Measurements from ENCODE around the gene SERPINE2.

DNA sequence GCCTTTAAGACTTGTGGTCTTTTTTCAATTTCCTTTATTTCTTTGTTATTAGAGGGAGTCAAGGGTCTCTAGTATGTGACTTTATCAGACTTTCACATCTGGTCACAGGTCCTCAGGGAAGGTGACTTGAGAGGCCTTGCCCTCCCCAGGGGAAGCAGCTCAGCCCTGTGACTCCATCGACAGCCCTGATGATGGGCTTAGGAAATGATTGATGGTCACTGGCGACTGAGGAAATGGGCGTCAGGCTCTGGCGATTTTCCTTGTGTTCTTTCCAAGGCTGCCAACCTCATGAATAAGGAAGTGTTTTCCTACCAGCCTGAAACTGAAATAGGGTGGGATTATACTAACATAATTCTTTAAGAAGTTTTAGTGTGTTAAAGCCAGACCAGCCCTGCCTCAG lies 21.1 kb downstream of the SERPINE2 start:
- TF ChIP-seq, protein P1, sequence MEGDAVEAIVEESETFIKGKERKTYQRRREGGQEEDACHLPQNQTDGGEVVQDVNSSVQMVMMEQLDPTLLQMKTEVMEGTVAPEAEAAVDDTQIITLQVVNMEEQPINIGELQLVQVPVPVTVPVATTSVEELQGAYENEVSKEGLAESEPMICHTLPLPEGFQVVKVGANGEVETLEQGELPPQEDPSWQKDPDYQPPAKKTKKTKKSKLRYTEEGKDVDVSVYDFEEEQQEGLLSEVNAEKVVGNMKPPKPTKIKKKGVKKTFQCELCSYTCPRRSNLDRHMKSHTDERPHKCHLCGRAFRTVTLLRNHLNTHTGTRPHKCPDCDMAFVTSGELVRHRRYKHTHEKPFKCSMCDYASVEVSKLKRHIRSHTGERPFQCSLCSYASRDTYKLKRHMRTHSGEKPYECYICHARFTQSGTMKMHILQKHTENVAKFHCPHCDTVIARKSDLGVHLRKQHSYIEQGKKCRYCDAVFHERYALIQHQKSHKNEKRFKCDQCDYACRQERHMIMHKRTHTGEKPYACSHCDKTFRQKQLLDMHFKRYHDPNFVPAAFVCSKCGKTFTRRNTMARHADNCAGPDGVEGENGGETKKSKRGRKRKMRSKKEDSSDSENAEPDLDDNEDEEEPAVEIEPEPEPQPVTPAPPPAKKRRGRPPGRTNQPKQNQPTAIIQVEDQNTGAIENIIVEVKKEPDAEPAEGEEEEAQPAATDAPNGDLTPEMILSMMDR (IDR thresholded peaks at IDR 0.05; ENCODE audit: low read depth, low read length, poor library complexity, severe bottlenecking) = no peak
- no peak for TF ChIP-seq EZH2phosphoT487 (IDR thresholded peaks at IDR 0.05; ENCODE audit: borderline replicate concordance, low read length)
